ENCODE measurements around the gene CPSF4. TPM values are rescaled to one million over a fixed set of nuclear protein-coding genes. Genes with fewer than 3 reads are reported as not detected.

The CPSF4 gene
- total and polyA plus RNA-seq, 3 experiments from 2014 or later, result 22.7 to 66.6 (median 58.7) TPM

DNA sequence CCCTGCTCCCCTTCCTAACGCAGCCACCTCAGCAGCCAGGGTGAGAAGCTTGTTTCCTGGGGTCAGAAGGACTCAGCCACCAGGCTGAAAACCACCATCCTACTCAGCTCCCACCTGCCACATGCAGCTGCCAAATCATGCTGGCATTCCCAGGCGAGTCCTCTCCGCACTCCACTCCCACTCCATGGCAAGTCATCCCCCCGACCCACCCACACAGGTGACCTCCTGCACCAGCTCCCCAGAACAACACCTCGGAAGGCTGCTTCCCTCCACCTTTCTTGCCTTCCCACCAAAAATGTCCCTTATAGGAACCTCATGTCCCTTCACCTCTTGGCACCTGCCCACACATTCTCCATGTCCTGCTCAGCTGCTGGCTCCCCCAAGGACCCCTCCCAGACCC is 35.0 kb upstream of the CPSF4 start:
- Histone ChIP-seq H3K27ac (ENCODE audit: low read depth, low read length) (no peak overlapping the region), H3K4me3 (ENCODE audit: low read length) (no peak overlapping the region), H3K4me1 (ENCODE audit: insufficient read depth, low read length) (peaks cover 22% of the 10 kb centered on the region), H3K27me3 (ENCODE audit: insufficient read depth, low read length, poor library complexity, severe bottlenecking) (no peaks in the 10 kb centered on the region), H3K36me3 (ENCODE audit: insufficient read depth, low read length) (peaks cover 40% of the 10 kb centered on the region), H3K9me3 (ENCODE audit: low read length) (no peaks in the 10 kb centered on the region)
- Mint-ChIP-seq H3K4me3 (peak overlapping the region in 1 of 7 donors; percentile 13), H3K27me3 (no peaks in the 10 kb centered on the region), H3K9me3 (no peaks in the 10 kb centered on the region), H3K36me3 (peaks cover 10 to 62% (median 11%) of the 10 kb centered on the region in 3 donors), H3K4me1 (peaks cover 32 to 51% (median 40%) of the 10 kb centered on the region in 3 donors), H3K27ac (peak overlapping the region in 5 of 8 donors; percentile 59 to 77 (median 63))
- DNase-seq, result no peak
- ChIA-PET POLR2A (no interaction called here), CTCF (interaction anchor here (0.9 to 3.4 kb wide), 3 partner anchors 10 to 39 kb away, joined by 3 to 13 read pairs (median 4); no protein-coding TSS in a partner anchor)

DNA sequence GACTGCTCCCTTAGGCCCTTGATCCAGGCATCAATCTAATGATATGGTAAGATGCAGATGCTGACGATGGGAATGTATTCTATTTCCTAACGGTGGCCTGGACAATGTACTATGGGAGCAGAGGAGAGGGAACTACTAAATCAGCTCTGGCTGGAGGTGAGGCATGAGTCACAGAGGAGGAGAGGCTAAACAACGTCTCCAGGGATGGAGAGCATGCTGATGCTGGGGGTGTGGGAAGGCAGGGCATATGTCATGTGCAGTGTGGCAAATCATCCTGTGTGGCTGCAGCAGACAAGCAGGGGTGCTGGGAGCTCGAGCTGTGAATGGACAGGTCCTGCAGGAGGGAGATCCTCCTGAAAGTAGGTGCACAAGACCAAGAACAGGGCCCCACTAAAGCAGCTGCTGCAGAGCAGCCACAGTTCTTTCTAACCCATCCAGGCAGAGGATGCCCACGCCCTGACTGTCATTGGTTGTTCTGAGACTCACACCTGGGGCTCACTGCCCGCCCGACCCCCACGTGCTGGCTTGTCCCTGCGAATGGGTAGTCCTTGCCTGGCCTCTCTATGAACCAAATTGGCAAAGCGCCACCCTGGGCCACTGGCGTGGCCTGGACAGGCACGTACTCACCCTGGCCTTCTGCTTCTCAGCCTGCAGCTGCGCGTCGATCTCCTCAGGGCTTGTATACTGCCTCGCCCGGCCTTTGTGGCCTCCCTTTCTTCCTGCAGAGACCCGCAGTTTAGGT is 34.3 kb upstream of the CPSF4 start:
- H3K27ac Mint-ChIP-seq, result peak overlapping the region; percentile 54 to 87 (median 61)
- H3K4me3 Mint-ChIP-seq, result peak overlapping the region in 4 of 7 donors; percentile 13 to 34 (median 18)
- ChIA-PET POLR2A (interaction anchor here (5.4 kb wide), 1 partner anchor 11 kb away, joined by 45 read pairs; no protein-coding TSS in a partner anchor), CTCF (interaction anchor here (0.9 to 3.4 kb wide), 3 partner anchors 11 to 40 kb away, joined by 3 to 13 read pairs (median 4); no protein-coding TSS in a partner anchor)
- no peaks in the 10 kb centered on the region for H3K9me3 Mint-ChIP-seq
- H3K9me3 ChIP-seq (ENCODE audit: low read length), result no peaks in the 10 kb centered on the region
- DNase-seq, result no peak
- peaks cover 38% of the 10 kb centered on the region for H3K36me3 ChIP-seq (ENCODE audit: insufficient read depth, low read length)
- no peaks in the 10 kb centered on the region for H3K27me3 Mint-ChIP-seq
- peaks cover 10 to 62% (median 11%) of the 10 kb centered on the region in 3 donors for H3K36me3 Mint-ChIP-seq
- no peak overlapping the region for H3K4me3 ChIP-seq (ENCODE audit: low read length)
- no peaks in the 10 kb centered on the region for H3K27me3 ChIP-seq (ENCODE audit: insufficient read depth, low read length, poor library complexity, severe bottlenecking)
- H3K4me1 Mint-ChIP-seq, result peaks cover 38 to 51% (median 43%) of the 10 kb centered on the region in 3 donors
- H3K4me1 ChIP-seq (ENCODE audit: insufficient read depth, low read length), result peaks cover 24% of the 10 kb centered on the region
- no peak overlapping the region for H3K27ac ChIP-seq (ENCODE audit: low read depth, low read length)

GRCh38 chr7:99404977-99405320 is 33.8 kb upstream of the CPSF4 start:
- Histone ChIP-seq H3K27ac (ENCODE audit: low read depth, low read length) (no peak overlapping the region), H3K4me3 (ENCODE audit: low read length) (no peak overlapping the region), H3K27me3 (ENCODE audit: insufficient read depth, low read length, poor library complexity, severe bottlenecking) (no peaks in the 10 kb centered on the region), H3K36me3 (ENCODE audit: insufficient read depth, low read length) (peaks cover 32% of the 10 kb centered on the region), H3K9me3 (ENCODE audit: low read length) (no peaks in the 10 kb centered on the region), H3K4me1 (ENCODE audit: insufficient read depth, low read length) (peaks cover 29% of the 10 kb centered on the region)
- POLR2A ChIA-PET, result interaction anchor here (5.4 kb wide), 1 partner anchor 11 kb away, joined by 45 read pairs; no protein-coding TSS in a partner anchor
- Mint-ChIP-seq H3K36me3 (peaks cover 10 to 61% (median 11%) of the 10 kb centered on the region in 3 donors), H3K27me3 (no peaks in the 10 kb centered on the region), H3K27ac (peak overlapping the region in 6 of 8 donors; percentile 47 to 87 (median 64)), H3K4me1 (peaks cover 44 to 52% (median 47%) of the 10 kb centered on the region in 3 donors), H3K9me3 (no peaks in the 10 kb centered on the region), H3K4me3 (peak overlapping the region in 2 of 7 donors; percentile 13 to 34)
- CTCF ChIA-PET, result interaction anchor here (0.9 to 1.3 kb wide), 2 partner anchors 18 to 40 kb away, joined by 3 to 4 read pairs; no protein-coding TSS in a partner anchor
- peak in 1 of 5 donors; percentile 32 for DNase-seq

DNA sequence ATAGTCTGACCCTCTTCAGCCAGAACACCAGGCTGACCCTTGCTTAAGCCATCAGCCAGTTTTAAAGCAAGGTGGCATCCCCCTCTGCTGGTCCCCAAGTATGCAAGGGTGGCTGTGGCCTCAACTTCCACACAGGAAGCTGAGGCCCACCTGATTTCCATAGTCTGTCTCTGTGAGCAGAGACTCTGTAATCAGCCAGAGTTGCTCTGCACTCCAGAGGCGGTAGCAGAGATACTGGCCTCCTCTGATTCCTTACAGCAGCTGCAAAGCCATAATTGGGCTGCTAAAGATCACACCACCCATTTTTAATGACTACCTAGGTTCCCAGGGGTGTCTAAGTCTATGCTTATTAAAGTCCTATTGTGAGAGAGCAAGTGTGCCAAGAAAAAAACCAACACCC is 32.2 kb upstream of the CPSF4 start:
- no peaks in the 10 kb centered on the region for H3K27me3 ChIP-seq (ENCODE audit: insufficient read depth, low read length, poor library complexity, severe bottlenecking)
- H3K27me3 Mint-ChIP-seq, result no peaks in the 10 kb centered on the region
- no peak for DNase-seq
- H3K4me1 Mint-ChIP-seq, result peaks cover 53 to 65% (median 56%) of the 10 kb centered on the region in 3 donors
- POLR2A ChIA-PET, result interaction anchor here (0.7 to 5.4 kb wide), 3 partner anchors 10 to 59 kb away, joined by 3 to 45 read pairs (median 4); partner anchors contain the start of gene ATP5MF
- no peaks in the 10 kb centered on the region for H3K9me3 Mint-ChIP-seq
- no peak overlapping the region for H3K4me3 ChIP-seq (ENCODE audit: low read length)
- no peak overlapping the region for H3K27ac ChIP-seq (ENCODE audit: low read depth, low read length)
- H3K4me1 ChIP-seq (ENCODE audit: insufficient read depth, low read length), result peaks cover 40% of the 10 kb centered on the region
- peaks cover 27% of the 10 kb centered on the region for H3K36me3 ChIP-seq (ENCODE audit: insufficient read depth, low read length)
- CTCF ChIA-PET, result interaction anchor here (1.3 to 1.4 kb wide), 2 partner anchors 19 to 26 kb away, joined by 3 to 5 read pairs; no protein-coding TSS in a partner anchor
- no peaks in the 10 kb centered on the region for H3K9me3 ChIP-seq (ENCODE audit: low read length)
- peaks cover 6 to 59% (median 10%) of the 10 kb centered on the region in 3 donors for H3K36me3 Mint-ChIP-seq
- peak overlapping the region; percentile 79 to 99 (median 96) for H3K27ac Mint-ChIP-seq
- peak overlapping the region; percentile 48 to 93 (median 66) for H3K4me3 Mint-ChIP-seq

GRCh38 chr7:99407872-99408378 is 30.8 kb upstream of the CPSF4 start:
- peak in 3 of 5 donors; percentile 14 to 57 (median 30) for DNase-seq
- Histone ChIP-seq H3K36me3 (ENCODE audit: insufficient read depth, low read length) (peaks cover 35% of the 10 kb centered on the region), H3K4me1 (ENCODE audit: insufficient read depth, low read length) (peaks cover 40% of the 10 kb centered on the region), H3K27me3 (ENCODE audit: insufficient read depth, low read length, poor library complexity, severe bottlenecking) (no peaks in the 10 kb centered on the region), H3K9me3 (ENCODE audit: low read length) (no peaks in the 10 kb centered on the region), H3K27ac (ENCODE audit: low read depth, low read length) (peak overlapping the region; percentile 93), H3K4me3 (ENCODE audit: low read length) (peak overlapping the region; percentile 80)
- Mint-ChIP-seq H3K4me1 (peaks cover 53 to 72% (median 55%) of the 10 kb centered on the region in 3 donors), H3K36me3 (peaks cover 5 to 66% (median 10%) of the 10 kb centered on the region in 3 donors), H3K4me3 (peak overlapping the region; percentile 89 to 99 (median 95)), H3K9me3 (no peaks in the 10 kb centered on the region), H3K27me3 (no peaks in the 10 kb centered on the region), H3K27ac (peak overlapping the region; percentile 91 to 100 (median 98))
- CTCF ChIA-PET, result interaction anchor here (1.1 to 1.9 kb wide), 9 partner anchors 9 to 209 kb away, joined by 3 to 9 read pairs (median 5); partner anchors contain the start of gene ZKSCAN5
- POLR2A ChIA-PET, result interaction anchor here (1.2 to 5.4 kb wide), 9 partner anchors 9 to 151 kb away, joined by 4 to 45 read pairs (median 10); partner anchors contain the start of genes ARPC1B, ATP5MF, CPSF4 and PTCD1

DNA sequence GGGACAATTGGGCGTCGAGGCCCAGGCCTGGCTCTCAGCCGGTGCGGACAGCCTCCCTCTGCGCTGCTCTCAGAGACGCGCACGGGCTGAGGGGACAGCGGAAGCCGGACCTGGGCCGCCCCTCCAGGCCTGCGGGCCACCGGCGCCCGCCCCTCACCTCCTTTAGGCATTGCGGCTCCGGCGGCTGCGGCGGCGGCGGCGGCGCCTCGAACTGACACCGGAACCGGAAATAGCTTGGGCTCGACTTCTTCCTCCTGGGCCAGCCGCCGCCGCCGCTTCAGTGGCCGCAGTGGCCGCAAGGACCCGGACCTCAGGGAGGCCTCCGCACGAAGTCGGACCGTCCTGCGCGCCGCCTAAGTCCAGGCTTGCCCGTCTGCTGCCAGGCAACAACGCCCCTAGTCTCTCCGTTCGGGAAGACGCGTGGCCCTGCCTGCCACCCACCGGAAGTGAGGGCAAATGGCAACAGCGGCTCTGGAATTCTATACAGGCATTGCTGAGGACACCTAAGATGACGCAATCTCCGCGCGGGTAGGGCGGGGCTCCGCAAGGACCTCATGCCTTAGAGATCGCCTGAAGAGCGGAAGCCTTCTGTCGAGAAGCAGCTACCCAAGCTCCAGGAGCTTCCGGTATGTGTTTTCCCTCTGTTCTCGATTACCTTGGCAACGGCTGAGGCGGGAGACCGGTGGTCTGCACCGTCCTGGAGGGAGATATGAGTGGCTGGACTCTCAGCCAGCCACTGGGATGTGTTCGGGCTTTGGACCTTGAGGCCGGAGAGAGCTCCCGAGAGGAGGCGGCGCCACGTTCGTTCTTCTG is 30.2 kb upstream of the CPSF4 start, which contains the start of the genes BUD31 and PDAP1:
TSS of gene BUD31 (plus strand) at position 591 of the 813 bp plus-strand sequence. CDS start 2,124 bp downstream, outside the sequence.
TSS of gene PDAP1 (minus strand) at position 219 of the 813 bp plus-strand sequence. CDS start at position 170, 49 bp downstream.
- Mint-ChIP-seq H3K36me3 (peaks cover 5 to 66% (median 8%) of the 10 kb centered on the region in 3 donors), H3K27ac (peak within 1 kb of the TSS; percentile 91 to 100 (median 98)), H3K9me3 (no peaks in the 10 kb centered on the region), H3K4me3 (peak within 1 kb of the TSS; percentile 89 to 99 (median 95)), H3K4me1 (peaks cover 55 to 76% (median 55%) of the 10 kb centered on the region in 3 donors), H3K27me3 (no peaks in the 10 kb centered on the region)
- POLR2A ChIA-PET, result interaction anchor here (0.5 to 5.4 kb wide), 20 partner anchors 9 to 1028 kb away, joined by 3 to 45 read pairs (median 6); partner anchors contain the start of genes ARPC1B, ATP5MF, CPSF4 and PTCD1
- no peaks in the 10 kb centered on the region for H3K27me3 ChIP-seq (ENCODE audit: insufficient read depth, low read length, poor library complexity, severe bottlenecking)
- peak within 1 kb of the TSS; percentile 93 for H3K27ac ChIP-seq (ENCODE audit: low read depth, low read length)
- DNase-seq, result peak; percentile 85 to 99 (median 96)
- peaks cover 35% of the 10 kb centered on the region for H3K36me3 ChIP-seq (ENCODE audit: insufficient read depth, low read length)
- H3K4me3 ChIP-seq (ENCODE audit: low read length), result peak within 1 kb of the TSS; percentile 80
- H3K9me3 ChIP-seq (ENCODE audit: low read length), result no peaks in the 10 kb centered on the region
- CTCF ChIA-PET, result interaction anchor here (0.6 to 1.9 kb wide), 19 partner anchors 10 to 209 kb away, joined by 3 to 9 read pairs (median 4); partner anchors contain the start of gene ZKSCAN5
- peaks cover 40% of the 10 kb centered on the region for H3K4me1 ChIP-seq (ENCODE audit: insufficient read depth, low read length)

- Mint-ChIP-seq H3K36me3 (peaks cover 5 to 63% (median 8%) of the 10 kb centered on the region in 3 donors), H3K4me1 (peaks cover 50 to 73% (median 52%) of the 10 kb centered on the region in 3 donors)
- no peaks in the 10 kb centered on the region for H3K27me3 ChIP-seq (ENCODE audit: insufficient read depth, low read length, poor library complexity, severe bottlenecking)
These were observed 29.6 kb upstream of the CPSF4 start for GRCh38 chr7:99409192-99409572.

More at GRCh38 chr7:99409192-99409572, 29.6 kb upstream of the CPSF4 start:
- peaks cover 40% of the 10 kb centered on the region for H3K4me1 ChIP-seq (ENCODE audit: insufficient read depth, low read length)
- Mint-ChIP-seq H3K27me3 (no peaks in the 10 kb centered on the region), H3K9me3 (no peaks in the 10 kb centered on the region), H3K4me3 (peak overlapping the region; percentile 89 to 99 (median 95)), H3K27ac (peak overlapping the region; percentile 91 to 100 (median 98))
- POLR2A ChIA-PET, result interaction anchor here (0.6 to 5.4 kb wide), 19 partner anchors 10 to 1019 kb away, joined by 3 to 45 read pairs (median 6); partner anchors contain the start of genes ARPC1B, ATP5MF, CPSF4 and PTCD1
- no peaks in the 10 kb centered on the region for H3K9me3 ChIP-seq (ENCODE audit: low read length)
- peak overlapping the region; percentile 80 for H3K4me3 ChIP-seq (ENCODE audit: low read length)
- no peak for DNase-seq
- CTCF ChIA-PET, result interaction anchor here (0.6 to 1.9 kb wide), 19 partner anchors 11 to 96 kb away, joined by 3 to 9 read pairs (median 4); partner anchors contain the start of gene ZKSCAN5
- H3K36me3 ChIP-seq (ENCODE audit: insufficient read depth, low read length), result peaks cover 31% of the 10 kb centered on the region
- peak overlapping the region; percentile 93 for H3K27ac ChIP-seq (ENCODE audit: low read depth, low read length)
